ENCODE measurements around the gene BANF2. TPM values are rescaled to one million over a fixed set of nuclear protein-coding genes. Genes with fewer than 3 reads are reported as not detected.
A peak's percentile ranks its signal among the peaks of the same experiment; 100 is the strongest.

Gene BANF2
- total RNA-seq, 2 donors from 2014 or later = not detected

DNA sequence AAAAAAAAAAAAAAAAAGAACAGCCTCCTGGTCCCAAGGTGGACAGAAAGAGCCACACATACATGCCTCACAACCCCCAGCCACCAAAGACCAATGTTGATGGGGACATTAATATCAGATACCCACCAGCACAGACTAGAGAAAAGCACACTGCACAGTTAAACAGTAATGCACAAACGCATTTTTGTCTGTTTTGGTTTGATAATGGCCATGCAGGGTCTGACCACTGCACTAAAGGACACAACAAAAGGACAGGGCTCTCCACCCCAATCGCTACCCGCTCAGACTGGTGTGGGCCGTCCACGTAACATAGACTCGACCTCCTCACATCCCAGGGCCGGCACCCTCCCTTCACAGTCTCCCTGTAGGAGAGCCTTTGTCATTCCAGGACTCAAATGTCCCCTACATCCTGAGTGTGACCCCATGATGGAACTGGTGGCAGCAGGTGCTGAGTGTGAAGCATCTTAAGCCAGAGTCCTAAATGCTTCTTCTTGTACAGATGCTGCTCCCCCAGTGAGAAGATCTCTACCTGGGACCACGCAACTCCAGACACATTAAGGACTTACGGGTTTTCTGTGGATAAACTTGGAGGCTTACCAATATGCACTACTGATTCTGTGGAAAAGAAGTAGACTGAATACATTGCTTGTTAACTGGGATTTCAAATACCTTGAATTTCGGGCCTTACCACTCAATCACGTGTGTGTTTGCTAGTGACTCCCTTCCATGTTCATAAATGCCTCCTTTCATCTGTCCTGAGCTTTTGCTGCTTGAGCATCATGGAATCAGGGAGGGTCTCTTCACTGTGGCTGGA lies 45.7 kb upstream of the BANF2 start:
- Histone ChIP-seq H3K27me3 (no peaks in the 10 kb centered on the region), H3K4me3 (no peak overlapping the region), H3K9me3 (peaks cover 0 to 6% of the 10 kb centered on the region in 2 donors), H3K4me1 (peaks cover 0 to 31% of the 10 kb centered on the region in 2 donors), H3K27ac (no peak overlapping the region), H3K36me3 (peaks cover 17% of the 10 kb centered on the region)
- DNase-seq (ENCODE audit: low spot score) = no peak
- TF ChIP-seq, protein P1, sequence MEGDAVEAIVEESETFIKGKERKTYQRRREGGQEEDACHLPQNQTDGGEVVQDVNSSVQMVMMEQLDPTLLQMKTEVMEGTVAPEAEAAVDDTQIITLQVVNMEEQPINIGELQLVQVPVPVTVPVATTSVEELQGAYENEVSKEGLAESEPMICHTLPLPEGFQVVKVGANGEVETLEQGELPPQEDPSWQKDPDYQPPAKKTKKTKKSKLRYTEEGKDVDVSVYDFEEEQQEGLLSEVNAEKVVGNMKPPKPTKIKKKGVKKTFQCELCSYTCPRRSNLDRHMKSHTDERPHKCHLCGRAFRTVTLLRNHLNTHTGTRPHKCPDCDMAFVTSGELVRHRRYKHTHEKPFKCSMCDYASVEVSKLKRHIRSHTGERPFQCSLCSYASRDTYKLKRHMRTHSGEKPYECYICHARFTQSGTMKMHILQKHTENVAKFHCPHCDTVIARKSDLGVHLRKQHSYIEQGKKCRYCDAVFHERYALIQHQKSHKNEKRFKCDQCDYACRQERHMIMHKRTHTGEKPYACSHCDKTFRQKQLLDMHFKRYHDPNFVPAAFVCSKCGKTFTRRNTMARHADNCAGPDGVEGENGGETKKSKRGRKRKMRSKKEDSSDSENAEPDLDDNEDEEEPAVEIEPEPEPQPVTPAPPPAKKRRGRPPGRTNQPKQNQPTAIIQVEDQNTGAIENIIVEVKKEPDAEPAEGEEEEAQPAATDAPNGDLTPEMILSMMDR (IDR thresholded peaks at IDR 0.05) = no peak

DNA sequence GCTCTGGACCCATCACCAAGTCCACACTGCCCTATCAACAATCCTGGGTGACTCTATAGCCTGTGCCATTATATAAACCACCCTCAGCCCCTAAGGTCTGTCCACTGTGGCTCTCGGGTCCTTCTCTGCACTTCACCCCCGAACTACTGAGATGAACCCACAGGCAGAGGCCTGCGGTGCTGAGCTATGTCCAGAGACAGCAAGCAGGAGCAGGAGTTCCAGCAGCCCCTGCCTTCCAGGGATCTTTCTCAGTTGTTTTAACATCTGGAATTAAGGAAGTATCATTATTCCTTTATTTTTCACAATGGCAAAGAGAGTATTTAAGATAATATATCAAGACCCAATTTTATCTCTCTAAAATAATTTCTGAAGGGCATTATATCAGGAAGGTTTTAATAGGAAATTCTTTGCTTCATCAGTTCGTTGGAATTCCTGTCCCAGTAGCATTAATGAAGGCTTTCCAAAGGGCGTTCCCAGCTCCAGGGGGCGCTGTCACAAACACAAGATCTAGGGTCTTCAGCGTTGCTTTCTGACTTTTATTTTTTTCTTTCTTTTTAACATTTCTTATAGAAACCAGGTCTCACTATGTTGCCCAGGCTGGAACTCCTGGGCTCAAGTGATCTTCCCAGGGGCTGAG lies 45.0 kb upstream of the BANF2 start:
- Histone ChIP-seq H3K27ac (no peak overlapping the region), H3K9me3 (peaks cover 0 to 6% of the 10 kb centered on the region in 2 donors), H3K4me3 (no peak overlapping the region), H3K27me3 (no peaks in the 10 kb centered on the region), H3K4me1 (peaks cover 0 to 26% of the 10 kb centered on the region in 2 donors), H3K36me3 (peaks cover 21% of the 10 kb centered on the region)
- no peak for DNase-seq (ENCODE audit: low spot score)
- TF ChIP-seq, protein P1 (IDR thresholded peaks at IDR 0.05) = peak in 1 of 2 donors; percentile 56

DNA sequence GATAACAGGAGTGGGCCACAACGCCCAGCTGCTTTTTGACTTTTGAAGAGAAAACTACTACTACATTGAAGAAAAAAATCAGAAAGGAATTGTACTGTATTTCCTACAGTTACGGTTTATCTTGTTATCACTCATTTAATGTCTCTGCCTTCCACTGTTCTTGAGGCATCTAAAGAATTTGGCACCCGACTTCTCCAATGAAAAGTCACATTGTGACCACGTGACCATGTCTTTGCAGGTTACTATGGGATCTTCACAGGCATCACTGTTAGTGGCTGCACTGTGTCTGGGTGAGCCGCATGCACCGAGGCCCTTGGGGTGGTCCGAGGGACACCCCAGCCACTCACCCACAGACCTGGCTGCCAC lies 44.5 kb upstream of the BANF2 start:
- Histone ChIP-seq H3K27me3 (no peaks in the 10 kb centered on the region), H3K9me3 (peaks cover 0 to 6% of the 10 kb centered on the region in 2 donors), H3K4me3 (no peak overlapping the region), H3K36me3 (peaks cover 25% of the 10 kb centered on the region), H3K27ac (no peak overlapping the region), H3K4me1 (peaks cover 0 to 26% of the 10 kb centered on the region in 2 donors)
- TF ChIP-seq, protein P1 (IDR thresholded peaks at IDR 0.05) = no peak
- no peak for DNase-seq (ENCODE audit: low spot score)

DNA sequence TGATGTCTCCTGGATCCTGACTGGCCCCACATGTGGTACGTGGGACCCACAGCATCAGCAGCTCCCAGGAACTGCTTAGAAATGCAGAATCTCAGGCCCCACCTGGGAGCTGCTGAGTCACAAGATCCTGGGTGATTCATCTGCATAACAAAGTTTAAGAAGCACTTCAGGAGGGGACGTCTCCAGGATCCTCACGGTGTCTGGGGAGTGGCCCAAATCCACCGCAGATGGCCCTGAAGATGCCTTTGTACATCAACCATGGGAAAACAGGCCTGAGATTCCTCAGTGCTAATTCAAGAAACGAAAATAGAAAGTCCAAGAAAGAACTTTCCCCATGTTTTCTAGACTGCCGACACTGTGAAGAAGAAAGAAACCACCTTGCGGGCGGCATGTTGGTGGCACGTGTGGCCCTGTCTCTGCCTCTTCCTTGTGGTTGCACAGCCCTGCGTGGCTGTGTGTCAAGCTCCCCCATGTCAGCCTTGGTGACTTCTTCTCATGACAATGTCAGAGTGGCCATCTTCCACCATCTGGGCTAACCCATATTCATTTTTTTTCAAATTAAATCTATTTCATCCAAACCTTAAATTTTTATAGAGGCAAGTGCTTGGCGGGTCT lies 43.8 kb upstream of the BANF2 start:
- Histone ChIP-seq H3K27ac (no peak overlapping the region), H3K4me3 (no peak overlapping the region), H3K4me1 (peaks cover 0 to 26% of the 10 kb centered on the region in 2 donors), H3K9me3 (peaks cover 0 to 6% of the 10 kb centered on the region in 2 donors), H3K36me3 (peaks cover 25% of the 10 kb centered on the region), H3K27me3 (no peaks in the 10 kb centered on the region)
- DNase-seq (ENCODE audit: low spot score) = no peak
- TF ChIP-seq, protein P1 (IDR thresholded peaks at IDR 0.05) = no peak

DNA sequence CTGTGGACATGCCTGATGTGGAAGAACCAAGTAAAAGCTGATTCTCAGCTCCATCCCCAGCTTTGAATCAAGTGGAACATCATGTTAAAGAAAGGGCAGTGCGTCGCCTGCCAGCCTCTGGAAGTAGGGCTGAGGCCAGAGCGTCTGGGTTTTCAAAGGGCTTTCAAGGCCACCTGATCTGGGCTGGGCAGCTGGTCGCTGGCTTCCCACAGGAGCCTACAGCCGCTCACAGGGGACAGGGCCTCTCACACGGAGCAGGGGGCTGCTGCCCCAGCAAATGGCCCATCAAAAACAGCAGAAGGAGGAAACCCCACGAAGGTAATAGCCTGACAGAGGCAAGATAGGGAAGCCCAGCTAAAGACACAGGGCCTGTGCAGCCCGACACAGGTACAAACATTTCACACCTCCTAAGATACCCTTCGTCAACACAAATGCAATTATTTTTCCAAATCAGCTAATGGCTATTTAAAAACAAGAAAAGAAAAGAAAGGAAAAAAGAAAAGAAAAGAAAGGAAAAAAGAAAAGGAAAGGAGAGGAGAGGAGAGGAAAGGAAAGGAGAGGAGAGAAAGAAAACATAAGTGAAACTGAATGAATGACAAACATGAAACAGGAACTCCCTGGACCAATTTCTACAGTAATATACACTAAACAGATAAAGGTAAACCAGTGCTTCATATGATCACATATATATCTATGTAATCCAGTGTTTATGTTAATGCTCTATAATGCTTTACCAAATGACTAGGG lies 42.5 kb upstream of the BANF2 start:
- Histone ChIP-seq H3K27ac (no peak overlapping the region), H3K27me3 (no peaks in the 10 kb centered on the region), H3K4me1 (peaks cover 0 to 27% of the 10 kb centered on the region in 2 donors), H3K9me3 (peaks cover 0 to 6% of the 10 kb centered on the region in 2 donors), H3K4me3 (no peak overlapping the region), H3K36me3 (peaks cover 25% of the 10 kb centered on the region)
- DNase-seq (ENCODE audit: low spot score) = no peak
- TF ChIP-seq, protein P1 (IDR thresholded peaks at IDR 0.05) = no peak

All from right atrium auricular region (tissue), 2 donors.